Fibroblast of the conjunctiva (primary cell): ENCODE data around the gene TEX9.
"Not testable (repeated sequence)": the region's sequence is repeated elsewhere in the genome, so short reads cannot be mapped to it uniquely, and the experiment has no call there.

Experiments
- DNase-seq: peaks from one replicate; pipeline ENCODE4 v3.0.0-alpha.2; 2010; ENCODE audit warnings: low read depth

The TEX9 gene

GRCh38 chr15:56366211-56366610 lies 985 bp downstream of the TEX9 start:
- DNase-seq, result no peak

GRCh38 chr15:56367156-56367555 lies 1.9 kb downstream of the TEX9 start:
- no peak for DNase-seq

- DNase-seq, result no peak
Measured at GRCh38 chr15:56369234-56369633, 4.0 kb downstream of the TEX9 start.

GRCh38 chr15:56371495-56372147 lies 6.4 kb downstream of the TEX9 start:
- no peak for DNase-seq

- not testable (repeated sequence) for DNase-seq
Measured at GRCh38 chr15:56374693-56375092, 9.5 kb downstream of the TEX9 start.

GRCh38 chr15:56377822-56378221 lies 12.6 kb downstream of the TEX9 start:
- DNase-seq, result not testable (repeated sequence)

GRCh38 chr15:56383010-56383409 lies 17.8 kb downstream of the TEX9 start:
- DNase-seq, result no peak

- no peak for DNase-seq
Measured at GRCh38 chr15:56385908-56386307, 20.7 kb downstream of the TEX9 start.

- DNase-seq, result no peak
Measured at GRCh38 chr15:56390739-56391267, 25.6 kb downstream of the TEX9 start.

GRCh38 chr15:56393277-56393676 lies 28.1 kb downstream of the TEX9 start:
- DNase-seq, result no peak

GRCh38 chr15:56394909-56395308 lies 29.7 kb downstream of the TEX9 start:
- no peak for DNase-seq

GRCh38 chr15:56397325-56397724 lies 32.1 kb downstream of the TEX9 start:
- not testable (repeated sequence) for DNase-seq

- DNase-seq, result not testable (repeated sequence)
Measured at GRCh38 chr15:56399209-56399608, 34.0 kb downstream of the TEX9 start.

GRCh38 chr15:56410721-56411120 lies 45.5 kb downstream of the TEX9 start:
- no peak for DNase-seq

GRCh38 chr15:56411122-56411749 lies 46.0 kb downstream of the TEX9 start:
- no peak for DNase-seq

- DNase-seq, result not testable (repeated sequence)
Measured at GRCh38 chr15:56413114-56413733, 48.0 kb downstream of the TEX9 start.

GRCh38 chr15:56425276-56425675 lies 60.0 kb downstream of the TEX9 start:
- no peak for DNase-seq

GRCh38 chr15:56425976-56426375 lies 60.8 kb downstream of the TEX9 start:
- no peak for DNase-seq

- DNase-seq, result peak; percentile 8
Measured at GRCh38 chr15:56428821-56429458, 63.7 kb downstream of the TEX9 start.

- DNase-seq, result no peak
Measured at GRCh38 chr15:56432304-56432703, 67.1 kb downstream of the TEX9 start.

GRCh38 chr15:56440214-56440770 lies 75.1 kb downstream of the TEX9 start:
- no peak for DNase-seq

- DNase-seq, result no peak
Measured at GRCh38 chr15:56442354-56442753, 77.1 kb downstream of the TEX9 start.
